ENCODE results near the gene NLK. TPM values are rescaled to one million over a fixed set of nuclear protein-coding genes. Genes with fewer than 3 reads are reported as not detected.
"Not testable (repeated sequence)": the region's sequence is repeated elsewhere in the genome, so short reads cannot be mapped to it uniquely, and the experiment has no call there.

Gene NLK
- total RNA-seq, 2 experiments from 2014 or later, result 18.1 to 27.8 TPM

GRCh38 chr17:28206292-28206691 lies 163.8 kb downstream of the NLK start:
- no peaks in the 10 kb centered on the region for H3K36me3 ChIP-seq (ENCODE audit: insufficient read depth, low read length)
- no peaks in the 10 kb centered on the region for H3K4me1 ChIP-seq (ENCODE audit: insufficient read depth, low read length, poor library complexity, severe bottlenecking)
- H3K4me3 ChIP-seq (ENCODE audit: low read depth, low read length, poor library complexity, severe bottlenecking), result no peak overlapping the region
- no peak overlapping the region for H3K4me2 ChIP-seq (ENCODE audit: low read length)
- TF ChIP-seq CTCF (conservative IDR thresholded peaks at IDR 0.05; ENCODE audit: low read length) (no peak), EZH2phosphoT487 (IDR thresholded peaks at IDR 0.05; ENCODE audit: borderline replicate concordance, low read depth, low read length) (no peak)
- intact Hi-C loops (cut with micrococcal nuclease; ENCODE audit: unreplicated experiment), result no loop called here
- no peaks in the 10 kb centered on the region for H3K79me2 ChIP-seq (ENCODE audit: insufficient read depth, low read depth, low read length)
- no peaks in the 10 kb centered on the region for H4K20me1 ChIP-seq (ENCODE audit: insufficient read depth, low read length)
- POLR2A ChIA-PET, result no interaction called here
- H2AFZ ChIP-seq (ENCODE audit: low read length), result no peak overlapping the region
- H3K27ac ChIP-seq (ENCODE audit: low read depth, low read length, poor library complexity, severe bottlenecking), result no peak overlapping the region
- no peaks in the 10 kb centered on the region; the same call in 1 of the 2 replicates for H3K9me3 ChIP-seq (ENCODE audit: low read length)
- CTCF ChIA-PET (ENCODE audit: unreplicated experiment), result no interaction called here
- H3K9me2 ChIP-seq (ENCODE audit: insufficient read depth, low read length), result no peaks in the 10 kb centered on the region
- no TSS peak for BruUV-seq (replicated peaks)
- no peak for DNase-seq (ENCODE audit: low spot score)

GRCh38 chr17:28211811-28212210 lies 169.3 kb downstream of the NLK start:
- H3K4me1 ChIP-seq (ENCODE audit: insufficient read depth, low read length, poor library complexity, severe bottlenecking), result no peaks in the 10 kb centered on the region
- H3K79me2 ChIP-seq (ENCODE audit: insufficient read depth, low read depth, low read length), result no peaks in the 10 kb centered on the region
- intact Hi-C loops (cut with micrococcal nuclease; ENCODE audit: unreplicated experiment), result no loop called here
- no peak overlapping the region for H3K27ac ChIP-seq (ENCODE audit: low read depth, low read length, poor library complexity, severe bottlenecking)
- H3K9me2 ChIP-seq (ENCODE audit: insufficient read depth, low read length), result no peaks in the 10 kb centered on the region
- H3K9me3 ChIP-seq (ENCODE audit: low read length), result no peaks in the 10 kb centered on the region; the same call in 1 of the 2 replicates
- H2AFZ ChIP-seq (ENCODE audit: low read length), result no peak overlapping the region
- DNase-seq (ENCODE audit: low spot score), result no peak
- H3K36me3 ChIP-seq (ENCODE audit: insufficient read depth, low read length), result no peaks in the 10 kb centered on the region
- TF ChIP-seq EZH2phosphoT487 (IDR thresholded peaks at IDR 0.05; ENCODE audit: borderline replicate concordance, low read depth, low read length) (no peak), CTCF (conservative IDR thresholded peaks at IDR 0.05; ENCODE audit: low read length) (no peak)
- no peak overlapping the region for H3K4me2 ChIP-seq (ENCODE audit: low read length)
- POLR2A ChIA-PET, result no interaction called here
- no peaks in the 10 kb centered on the region for H4K20me1 ChIP-seq (ENCODE audit: insufficient read depth, low read length)
- CTCF ChIA-PET (ENCODE audit: unreplicated experiment), result no interaction called here
- BruUV-seq (replicated peaks), result no TSS peak
- no peak overlapping the region for H3K4me3 ChIP-seq (ENCODE audit: low read depth, low read length, poor library complexity, severe bottlenecking)

DNA sequence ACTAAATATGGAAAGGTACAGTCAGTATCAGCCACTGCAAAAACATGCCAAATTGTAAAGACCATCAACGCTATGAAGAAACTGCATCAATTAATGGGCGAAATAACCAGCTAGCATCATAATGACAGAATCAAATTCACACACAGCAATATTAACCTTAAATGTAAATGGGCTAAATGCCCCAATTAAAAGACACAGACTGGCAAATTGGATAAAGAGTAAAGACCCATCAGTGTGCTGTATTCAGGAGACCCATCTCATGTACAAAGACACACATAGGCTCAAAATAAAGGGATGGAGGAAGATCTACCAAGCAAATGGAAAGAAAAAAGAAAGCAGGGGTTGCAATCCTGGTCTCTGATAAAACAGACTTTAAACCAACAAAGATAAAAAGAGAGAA lies 171.1 kb downstream of the NLK start:
- H3K4me3 ChIP-seq (ENCODE audit: low read depth, low read length, poor library complexity, severe bottlenecking); H3K27ac ChIP-seq (ENCODE audit: low read depth, low read length, poor library complexity, severe bottlenecking); H3K36me3 ChIP-seq (ENCODE audit: insufficient read depth, low read length); H3K9me3 ChIP-seq (ENCODE audit: low read length); H4K20me1 ChIP-seq (ENCODE audit: insufficient read depth, low read length); H3K4me2 ChIP-seq (ENCODE audit: low read length); H3K4me1 ChIP-seq (ENCODE audit: insufficient read depth, low read length, poor library complexity, severe bottlenecking); DNase-seq (ENCODE audit: low spot score); H2AFZ ChIP-seq (ENCODE audit: low read length); CTCF ChIA-PET (ENCODE audit: unreplicated experiment); intact Hi-C loops (cut with micrococcal nuclease; ENCODE audit: unreplicated experiment); H3K79me2 ChIP-seq (ENCODE audit: insufficient read depth, low read depth, low read length); H3K9me2 ChIP-seq (ENCODE audit: insufficient read depth, low read length); BruUV-seq (replicated peaks): not testable (repeated sequence)
- POLR2A ChIA-PET, result interaction anchor here (0.7 kb wide), 1 partner anchor 1375 kb away, joined by 3 read pairs; no protein-coding TSS in a partner anchor

Data from OCI-LY7 (cell line).